Adrenal gland (tissue), 12 donors: ENCODE data around the gene ARL6IP4. TPM values are rescaled to one million over a fixed set of nuclear protein-coding genes. Genes with fewer than 3 reads are reported as not detected.
A peak's percentile ranks its signal among the peaks of the same experiment; 100 is the strongest.

Experiments used
- DNase-seq, 7 donors: peaks; one replicate each; pipeline ENCODE4 v3.0.0-alpha.2; 2019 to 2020
- H3K27ac ChIP-seq, 5 donors: fragments of 200-600 bp; sonication (generic) in 4 of 5; 1 replicate in 3 of 5; 2 replicates in 2 of 5; pipeline versions ENCODE4 v1.5.1 to v1.8.0; 2016 to 2020; ENCODE audit warnings: mild to moderate bottlenecking in 1 of 5
- H3K27me3 ChIP-seq: fragments of 200-600 bp; 2 replicates; pipeline ENCODE4 v1.8.0; 2021
- H3K36me3 ChIP-seq, 2 donors: fragments of 200-600 bp; replicated peaks in 1 of 2; 1 replicate in 1 of 2; 2 replicates in 1 of 2; pipeline versions ENCODE4 v1.5.1 to v1.8.0; 2018 to 2022
- H3K4me1 ChIP-seq, 2 donors: fragments of 200-600 bp; replicated peaks in 1 of 2; 1 replicate in 1 of 2; 2 replicates in 1 of 2; pipeline versions ENCODE4 v1.5.1 to v1.8.0; 2018 to 2021
- H3K4me3 ChIP-seq, 4 donors: fragments of 200-600 bp; sonication (generic) in 3 of 4; one replicate each; pipeline ENCODE4 v1.5.1; 2016 to 2018
- H3K9me3 ChIP-seq, 3 donors: fragments of 200-600 bp; sonication (generic) in 1 of 3; replicated peaks in 1 of 3; 1 replicate in 2 of 3; 2 replicates in 1 of 3; pipeline versions ENCODE4 v1.5.1 to v1.8.0; 2016 to 2021
- POLR2A ChIP-seq, 2 donors: fragments of 450-650 bp; IDR thresholded peaks; one replicate each; pipeline ENCODE4 v1.6.1; 2017; ENCODE audit warnings: antibody characterized with exemption in 2 of 2, mild to moderate bottlenecking in 2 of 2, moderate library complexity in 1 of 2
- WGBS, 4 donors: extraction: QIAGEN DNeasy Blood & Tissue Kit in 2 of 4; methylation state at CpG; one replicate each; pipeline versions ENCODE4 v1.1.5 to v1.1.7; 2013 to 2017; 5-methylcytosine and 5-hydroxymethylcytosine counted together
- intact Hi-C, 2 donors: fragments of 100-400 bp; cut with DNase I; formaldehyde crosslinking; loops; one replicate each; pipeline versions ENCODE4 v1.14.1 to v1.15.0; 2022 to 2023
- polyA plus RNA-seq, 3 donors: library from polyadenylated mRNA; stranded (reverse); fragments of 200-250 nt in 2 of 3; fragments of 350-450 nt in 1 of 3; fragmentation: Illumina TruSeq in 1 of 3; extraction: RNeasy Lipid Tissue Mini Kit (QIAGEN cat#74804) in 1 of 3; gene quantifications; one replicate each; pipeline ENCODE4 v1.2.3, GENCODE V29; 2013 to 2014
- total RNA-seq, 9 donors: library from RNA; depleted of rRNA in 4 of 9; stranded (reverse); fragments of >200 nt in 4 of 9; fragments of 120-200 nt in 1 of 9; fragmentation: NEBNext Ultra II Directional in 1 of 9; extraction: Animal tissue kit (Norgen Biotek cat#: 25700) in 1 of 9; gene quantifications; one replicate each; pipeline versions ENCODE4 v1.1.0 to v1.2.4, GENCODE V29; 2013 to 2023
- TF ChIP-seq, protein P1 (sequence below), 6 experiments: fragments of 450-650 bp in 4 of 6; fragments of 200-600 bp in 2 of 6; sonication (generic) in 1 of 6; IDR thresholded peaks; 1 replicate in 5 of 6; 2 replicates in 1 of 6; pipeline versions ENCODE4 v1.5.1 to v1.8.0; 2016 to 2021; ENCODE audit warnings: antibody characterized with exemption in 6 of 6, mild to moderate bottlenecking in 2 of 6, moderate library complexity in 1 of 6
- donor health status: healthy with polysubstance abuse.
- donor health status: Bipolar disorder and iron deficiency.
- donor health status: DM: yes; HTN: yes; CAD: no.
- donor health status: DM: no; HTN: no; CAD: no.
- donor health status: DM: no; HTN: no; CAD: no.
- donor health status: DM: yes; HTN: yes; CAD: no.

The ARL6IP4 gene
- total and polyA plus RNA-seq, 12 donors = 192 to 709 (median 296) TPM

DNA sequence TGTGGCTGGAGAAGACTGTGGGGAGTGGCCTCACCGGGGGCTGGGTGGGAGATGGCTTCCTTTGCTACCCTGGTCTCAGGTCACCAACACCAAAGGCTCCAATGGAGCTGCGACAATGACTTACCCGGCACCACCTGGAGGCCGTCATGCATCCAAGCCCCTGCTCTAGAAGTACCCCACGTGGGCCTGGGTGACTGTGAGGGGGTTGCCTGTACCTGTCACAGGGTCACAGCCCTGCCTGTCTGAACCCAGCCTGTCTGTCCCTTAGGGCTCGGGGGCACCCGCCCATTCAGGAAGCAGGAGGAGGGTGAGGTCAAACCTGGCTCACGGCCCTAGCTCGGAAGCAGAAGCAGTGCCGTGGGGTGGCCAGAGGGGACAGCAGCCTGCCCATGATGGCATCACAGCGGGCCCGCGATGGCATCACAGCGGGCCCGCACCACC is 33.1 kb upstream of the ARL6IP4 start:
- TF ChIP-seq, protein P1, sequence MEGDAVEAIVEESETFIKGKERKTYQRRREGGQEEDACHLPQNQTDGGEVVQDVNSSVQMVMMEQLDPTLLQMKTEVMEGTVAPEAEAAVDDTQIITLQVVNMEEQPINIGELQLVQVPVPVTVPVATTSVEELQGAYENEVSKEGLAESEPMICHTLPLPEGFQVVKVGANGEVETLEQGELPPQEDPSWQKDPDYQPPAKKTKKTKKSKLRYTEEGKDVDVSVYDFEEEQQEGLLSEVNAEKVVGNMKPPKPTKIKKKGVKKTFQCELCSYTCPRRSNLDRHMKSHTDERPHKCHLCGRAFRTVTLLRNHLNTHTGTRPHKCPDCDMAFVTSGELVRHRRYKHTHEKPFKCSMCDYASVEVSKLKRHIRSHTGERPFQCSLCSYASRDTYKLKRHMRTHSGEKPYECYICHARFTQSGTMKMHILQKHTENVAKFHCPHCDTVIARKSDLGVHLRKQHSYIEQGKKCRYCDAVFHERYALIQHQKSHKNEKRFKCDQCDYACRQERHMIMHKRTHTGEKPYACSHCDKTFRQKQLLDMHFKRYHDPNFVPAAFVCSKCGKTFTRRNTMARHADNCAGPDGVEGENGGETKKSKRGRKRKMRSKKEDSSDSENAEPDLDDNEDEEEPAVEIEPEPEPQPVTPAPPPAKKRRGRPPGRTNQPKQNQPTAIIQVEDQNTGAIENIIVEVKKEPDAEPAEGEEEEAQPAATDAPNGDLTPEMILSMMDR (IDR thresholded peaks at IDR 0.05) = no peak
- TF ChIP-seq POLR2A (IDR thresholded peaks at IDR 0.05) = no peak
- H3K27me3 ChIP-seq = no peaks in the 10 kb centered on the region
- no peaks in the 10 kb centered on the region for H3K36me3 ChIP-seq
- peak in 2 of 7 donors; percentile 39 to 52 for DNase-seq
- no peaks in the 10 kb centered on the region for H3K9me3 ChIP-seq
- WGBS, 4 donors = 50 to 78% (median 70%) methylated on average over 7 to 15 of the region's 15 CpGs
- intact Hi-C loops = loop anchor here in 1 of 2 donors (10.0 kb wide), 1 partner anchor 153 kb away; no protein-coding TSS in a partner anchor
- no peak overlapping the region for H3K4me3 ChIP-seq
- H3K27ac ChIP-seq = peak overlapping the region in 4 of 5 donors; percentile 45 to 85 (median 76)
- H3K4me1 ChIP-seq = peaks cover 23 to 25% of the 10 kb centered on the region in 2 donors

DNA sequence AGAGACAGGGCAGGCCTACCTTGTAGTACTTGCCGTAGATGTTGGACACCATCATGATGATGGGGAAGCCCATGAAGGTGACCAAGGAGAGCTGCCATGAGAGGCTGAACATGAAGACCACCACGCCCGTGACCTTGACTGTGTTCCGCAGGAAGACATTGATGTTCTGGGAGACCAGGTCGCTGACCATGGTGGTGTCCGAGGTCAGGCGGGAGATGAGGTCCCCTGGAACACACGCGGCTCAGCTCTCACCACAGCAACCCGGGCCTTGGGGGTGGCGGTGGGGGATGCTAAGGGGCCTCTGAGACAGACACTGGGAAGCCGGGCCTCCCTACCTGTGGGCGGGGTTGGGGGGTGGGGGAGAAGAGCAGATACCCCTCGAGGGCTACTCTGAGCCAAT is 31.9 kb upstream of the ARL6IP4 start:
- H3K4me3 ChIP-seq = no peak overlapping the region
- no peaks in the 10 kb centered on the region for H3K27me3 ChIP-seq
- 90 to 100% (median 94%) methylated on average over 1 to 14 of the region's 14 CpGs for WGBS, 4 donors
- no peak for DNase-seq
- H3K4me1 ChIP-seq = peaks cover 23 to 24% of the 10 kb centered on the region in 2 donors
- TF ChIP-seq POLR2A (IDR thresholded peaks at IDR 0.05) = no peak
- TF ChIP-seq, protein P1 (IDR thresholded peaks at IDR 0.05) = no peak
- intact Hi-C loops = loop anchor here in 1 of 2 donors (10.0 kb wide), 1 partner anchor 154 kb away; no protein-coding TSS in a partner anchor
- no peaks in the 10 kb centered on the region for H3K9me3 ChIP-seq
- no peaks in the 10 kb centered on the region for H3K36me3 ChIP-seq
- H3K27ac ChIP-seq = no peak overlapping the region

DNA sequence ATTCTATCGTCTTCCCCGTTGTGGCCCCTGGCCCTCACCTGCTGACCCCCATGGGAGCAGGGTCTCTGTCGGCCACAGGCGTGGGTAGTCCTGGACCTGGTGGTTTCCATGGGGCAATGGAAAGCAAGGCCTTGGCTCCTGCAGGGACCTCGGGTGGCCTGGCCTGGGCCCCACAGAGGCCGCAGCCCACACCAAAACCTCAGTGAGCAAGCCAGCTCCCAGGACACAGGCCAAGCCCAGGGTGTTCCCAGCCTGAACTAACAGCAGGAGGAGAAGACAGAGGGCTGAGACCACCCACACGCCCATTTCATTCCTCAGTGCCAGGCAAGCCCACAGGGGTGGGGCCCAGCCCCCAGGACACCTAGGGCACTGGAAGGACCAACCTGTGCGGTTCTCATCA is 31.1 kb upstream of the ARL6IP4 start:
- Histone ChIP-seq H3K27ac (no peak overlapping the region), H3K27me3 (no peaks in the 10 kb centered on the region), H3K9me3 (no peaks in the 10 kb centered on the region), H3K4me3 (no peak overlapping the region), H3K36me3 (no peaks in the 10 kb centered on the region), H3K4me1 (peaks cover 21 to 22% of the 10 kb centered on the region in 2 donors)
- no peak for DNase-seq
- intact Hi-C loops = loop anchor here in 1 of 2 donors (10.0 kb wide), 1 partner anchor 155 kb away; no protein-coding TSS in a partner anchor
- WGBS, 4 donors = 81 to 93% (median 91%) methylated on average over 4 to 8 of the region's 8 CpGs
- no peak for TF ChIP-seq POLR2A (IDR thresholded peaks at IDR 0.05)
- TF ChIP-seq, protein P1 (IDR thresholded peaks at IDR 0.05) = no peak

DNA sequence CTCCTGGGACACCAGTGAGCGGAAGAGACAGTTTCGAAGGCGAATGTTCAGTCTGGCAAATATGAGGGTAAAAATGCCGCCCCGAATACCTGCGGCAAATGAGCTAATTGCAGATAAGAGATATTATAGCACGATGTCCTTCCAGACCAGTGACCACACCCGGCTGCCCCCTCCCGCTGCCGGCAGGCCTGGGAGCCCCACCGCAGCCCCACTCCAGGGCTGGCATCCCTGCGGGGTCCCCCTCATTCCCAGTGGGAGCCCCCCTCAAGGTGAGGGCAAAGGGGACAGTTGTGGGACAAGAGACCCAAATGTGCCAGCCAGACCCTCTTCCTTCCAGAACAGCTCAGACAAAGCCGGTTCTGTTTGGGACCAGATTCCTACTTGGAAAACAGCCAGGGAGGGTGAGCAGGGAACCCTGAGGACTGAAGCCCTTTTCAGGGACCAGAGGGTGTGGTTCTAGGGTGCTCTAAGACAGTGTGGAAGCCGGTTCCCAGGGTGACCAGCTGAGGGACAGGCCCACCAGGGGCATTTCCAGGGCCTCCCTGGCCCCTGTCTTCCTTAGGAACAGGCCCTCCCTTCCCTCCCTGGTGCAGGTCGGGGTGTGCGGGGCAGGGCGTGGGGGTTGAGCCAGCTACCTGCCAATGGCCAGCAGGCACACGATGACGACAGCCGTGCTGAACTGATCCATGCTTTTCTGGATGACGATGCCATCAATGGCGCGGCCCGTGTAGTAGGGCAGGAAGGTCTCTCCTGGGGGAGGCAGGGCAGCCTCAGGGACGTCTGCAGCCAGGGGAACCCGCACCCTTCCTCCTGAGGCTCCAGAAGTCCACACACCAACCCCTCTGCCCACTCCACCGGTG is 30.4 kb upstream of the ARL6IP4 start:
- no peaks in the 10 kb centered on the region for H3K27me3 ChIP-seq
- H3K4me1 ChIP-seq = peaks cover 14 to 16% of the 10 kb centered on the region in 2 donors
- TF ChIP-seq, protein P1 (IDR thresholded peaks at IDR 0.05) = no peak
- TF ChIP-seq POLR2A (IDR thresholded peaks at IDR 0.05) = no peak
- DNase-seq = no peak
- intact Hi-C loops = loop anchor here (2.0 to 10.0 kb wide), 3 partner anchors 89 to 158 kb away; no protein-coding TSS in a partner anchor
- no peak overlapping the region for H3K4me3 ChIP-seq
- no peaks in the 10 kb centered on the region for H3K9me3 ChIP-seq
- 81 to 93% (median 90%) methylated on average over 16 to 27 of the region's 27 CpGs for WGBS, 4 donors
- no peaks in the 10 kb centered on the region for H3K36me3 ChIP-seq
- no peak overlapping the region for H3K27ac ChIP-seq
